ENCODE data around the gene RNF111. TPM values are rescaled to one million over a fixed set of nuclear protein-coding genes. Genes with fewer than 3 reads are reported as not detected.

Gene RNF111
- total RNA-seq, 1 experiment from 2014 or later, result 13.3 TPM

- DNase-seq, result no peak
- H3K9me3 ChIP-seq (ENCODE audit: low read length), result no peaks in the 10 kb centered on the region
- peaks cover 22% of the 10 kb centered on the region for H3K36me3 ChIP-seq (ENCODE audit: low read depth, low read length)
- no peaks in the 10 kb centered on the region for H3K27me3 ChIP-seq (ENCODE audit: low read length)
- H3K9ac ChIP-seq (ENCODE audit: low read length), result no peak overlapping the region
- CTCF ChIA-PET, result interaction anchor here (0.6 kb wide), 1 partner anchor 442 kb away, joined by 3 read pairs; no protein-coding TSS in a partner anchor
- intact Hi-C loops (cut with micrococcal nuclease), result no loop called here
- H4K20me1 ChIP-seq (ENCODE audit: low read length), result no peaks in the 10 kb centered on the region
- no peak overlapping the region for H2AFZ ChIP-seq (ENCODE audit: low read length)
- no peaks in the 10 kb centered on the region for H3K4me1 ChIP-seq (ENCODE audit: insufficient read depth, low read length)
- H3K4me2 ChIP-seq (ENCODE audit: low read length), result no peak overlapping the region
- H3K79me2 ChIP-seq (ENCODE audit: low read length), result no peaks in the 10 kb centered on the region
- no peak for ATAC-seq
- H3F3A ChIP-seq (ENCODE audit: low read length, unreplicated experiment), result no peaks in the 10 kb centered on the region
- BruUV-seq (replicated peaks), result no TSS peak
- H3K27ac ChIP-seq (ENCODE audit: low read length), result no peak overlapping the region
- POLR2A ChIA-PET (ENCODE audit: unreplicated experiment), result no interaction called here
- no peak overlapping the region for H3K4me3 ChIP-seq (ENCODE audit: low read length)
- no peak for TF ChIP-seq EZH2phosphoT487 (IDR thresholded peaks at IDR 0.05; ENCODE audit: borderline replicate concordance, low read length)
- H3K9me2 ChIP-seq (replicated peaks; ENCODE audit: low read length), result no peaks in the 10 kb centered on the region
These were observed 72.9 kb downstream of the RNF111 start for GRCh38 chr15:59060348-59060747.

GRCh38 chr15:59063042-59063441, 75.6 kb downstream of the RNF111 start:
- Histone ChIP-seq H3K4me3 (ENCODE audit: low read length) (no peak overlapping the region), H3K36me3 (ENCODE audit: low read depth, low read length) (peaks cover 18% of the 10 kb centered on the region), H3K9me2 (replicated peaks; ENCODE audit: low read length) (no peaks in the 10 kb centered on the region), H2AFZ (ENCODE audit: low read length) (no peak overlapping the region), H3K79me2 (ENCODE audit: low read length) (no peaks in the 10 kb centered on the region), H3K9me3 (ENCODE audit: low read length) (no peaks in the 10 kb centered on the region), H3K27me3 (ENCODE audit: low read length) (no peaks in the 10 kb centered on the region), H3K4me2 (ENCODE audit: low read length) (no peak overlapping the region), H3K9ac (ENCODE audit: low read length) (no peak overlapping the region), H3K27ac (ENCODE audit: low read length) (no peak overlapping the region), H3K4me1 (ENCODE audit: insufficient read depth, low read length) (no peaks in the 10 kb centered on the region), H4K20me1 (ENCODE audit: low read length) (no peaks in the 10 kb centered on the region), H3F3A (ENCODE audit: low read length, unreplicated experiment) (no peaks in the 10 kb centered on the region)
- no peak for ATAC-seq
- TF ChIP-seq EZH2phosphoT487 (IDR thresholded peaks at IDR 0.05; ENCODE audit: borderline replicate concordance, low read length), result no peak
- TF ChIP-seq CTCF (conservative IDR thresholded peaks at IDR 0.05; ENCODE audit: low read depth, low read length), result no peak
- no peak for TF ChIP-seq EZH2 (IDR thresholded peaks at IDR 0.05; ENCODE audit: low read length, unreplicated experiment)
- no TSS peak for BruUV-seq (replicated peaks)
- intact Hi-C loops (cut with micrococcal nuclease), result no loop called here
- ChIA-PET POLR2A (ENCODE audit: unreplicated experiment) (no interaction called here), CTCF (no interaction called here)
- DNase-seq, result no peak

- Histone ChIP-seq H3K27me3 (ENCODE audit: low read length) (no peaks in the 10 kb centered on the region), H3K27ac (ENCODE audit: low read length) (no peak overlapping the region), H2AFZ (ENCODE audit: low read length) (no peak overlapping the region), H3K9me2 (replicated peaks; ENCODE audit: low read length) (no peaks in the 10 kb centered on the region), H3K4me3 (ENCODE audit: low read length) (no peak overlapping the region), H3K4me1 (ENCODE audit: insufficient read depth, low read length) (no peaks in the 10 kb centered on the region), H3K9ac (ENCODE audit: low read length) (no peak overlapping the region), H4K20me1 (ENCODE audit: low read length) (no peaks in the 10 kb centered on the region), H3F3A (ENCODE audit: low read length, unreplicated experiment) (no peaks in the 10 kb centered on the region), H3K4me2 (ENCODE audit: low read length) (no peak overlapping the region), H3K79me2 (ENCODE audit: low read length) (no peaks in the 10 kb centered on the region), H3K9me3 (ENCODE audit: low read length) (no peaks in the 10 kb centered on the region), H3K36me3 (ENCODE audit: low read depth, low read length) (peaks cover 8% of the 10 kb centered on the region; the same call in 1 of the 2 replicates)
- intact Hi-C loops (cut with micrococcal nuclease), result no loop called here
- ChIA-PET POLR2A (ENCODE audit: unreplicated experiment) (no interaction called here), CTCF (no interaction called here)
- ATAC-seq (no peak), DNase-seq (no peak)
- TF ChIP-seq CTCF (conservative IDR thresholded peaks at IDR 0.05; ENCODE audit: low read depth, low read length), result no peak
- TF ChIP-seq EZH2phosphoT487 (IDR thresholded peaks at IDR 0.05; ENCODE audit: borderline replicate concordance, low read length), result no peak
- no peak for TF ChIP-seq EZH2 (IDR thresholded peaks at IDR 0.05; ENCODE audit: low read length, unreplicated experiment)
- BruUV-seq (replicated peaks), result no TSS peak
These were observed 82.0 kb downstream of the RNF111 start for GRCh38 chr15:59069430-59069829.
